ENCODE measurements around the gene LMTK2. TPM values are rescaled to one million over a fixed set of nuclear protein-coding genes. Genes with fewer than 3 reads are reported as not detected.

The LMTK2 gene
- total RNA-seq, 2 experiments from 2014 or later, result 10.2 TPM

DNA sequence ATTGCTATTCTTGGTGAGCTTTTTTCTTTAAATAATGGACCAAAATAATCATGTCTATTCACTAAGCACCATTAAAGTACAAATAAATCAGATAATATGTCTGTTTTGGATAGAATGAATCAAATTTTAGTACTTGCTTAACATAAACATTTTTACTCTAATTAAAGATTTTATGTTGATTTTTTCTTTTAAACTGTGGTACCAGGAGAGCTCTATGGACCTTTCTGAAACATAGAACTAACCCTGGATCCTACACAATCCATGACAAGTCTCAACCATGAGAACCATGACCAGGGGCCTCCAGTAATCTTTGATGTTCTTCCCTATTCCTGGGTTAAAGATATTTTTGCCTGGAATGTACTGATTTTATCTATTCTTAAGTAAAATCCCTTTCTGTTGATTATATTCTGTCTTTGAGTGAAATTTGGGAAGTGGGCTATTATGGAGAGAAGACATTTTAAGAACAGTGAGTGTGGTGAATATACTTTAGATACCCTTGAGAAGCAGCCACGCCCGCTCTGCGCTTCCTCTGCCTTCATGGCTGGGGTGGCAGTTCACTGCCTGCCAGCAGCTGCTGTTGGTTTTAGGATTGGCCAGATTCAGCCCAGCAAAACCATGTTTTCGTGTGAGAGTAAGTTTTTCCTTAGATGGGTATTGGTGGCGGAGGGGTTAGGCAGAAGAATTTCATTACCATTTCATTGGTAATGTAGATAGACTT lies 62.4 kb downstream of the LMTK2 start:
- H3K36me3 Mint-ChIP-seq (ENCODE audit: low read depth), result no peaks in the 10 kb centered on the region
- no peaks in the 10 kb centered on the region for H3K9me3 Mint-ChIP-seq (ENCODE audit: insufficient read depth)

DNA sequence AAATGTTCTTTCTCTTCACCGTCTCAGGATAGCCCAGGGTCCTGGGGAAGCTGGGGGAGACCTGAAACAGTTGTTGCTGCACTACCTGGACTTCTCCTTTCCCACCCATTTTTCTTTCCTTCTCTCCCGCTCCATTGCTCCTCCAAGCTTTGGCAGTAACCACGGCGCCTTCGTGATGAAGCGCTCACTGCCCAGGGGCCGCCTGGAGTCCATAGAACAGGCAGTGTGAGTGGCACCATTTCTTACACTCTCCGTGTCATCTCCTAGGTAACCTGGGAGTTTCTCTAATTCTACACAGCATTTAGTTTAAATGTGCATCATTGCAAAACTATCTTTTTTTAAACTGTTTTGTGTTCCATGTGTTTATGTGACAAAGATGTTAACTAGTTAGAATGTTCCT lies 64.3 kb downstream of the LMTK2 start:
- ChIA-PET CTCF (interaction anchor here (1.1 to 9.4 kb wide), 2 partner anchors 150 kb away, joined by 3 to 162 read pairs; no protein-coding TSS in a partner anchor), POLR2A (no interaction called here)
- ATAC-seq (no peak), DNase-seq (no peak)
- no peak overlapping the region for H3K4me3 Mint-ChIP-seq
- no peaks in the 10 kb centered on the region for H3K27me3 Mint-ChIP-seq (ENCODE audit: low read depth)
- peaks cover 6% of the 10 kb centered on the region for H3K4me1 Mint-ChIP-seq (ENCODE audit: low read depth)
- H3K36me3 Mint-ChIP-seq (ENCODE audit: low read depth), result no peaks in the 10 kb centered on the region
- H3K27ac Mint-ChIP-seq, result no peak overlapping the region
- H3K9me3 Mint-ChIP-seq (ENCODE audit: insufficient read depth), result no peaks in the 10 kb centered on the region

More for the DNA sequence above, 62.4 kb downstream of the LMTK2 start:
- ATAC-seq, result no peak
- Mint-ChIP-seq H3K27ac (no peak overlapping the region), H3K4me3 (no peak overlapping the region), H3K4me1 (ENCODE audit: low read depth) (peaks cover 6% of the 10 kb centered on the region), H3K27me3 (ENCODE audit: low read depth) (no peaks in the 10 kb centered on the region)
- ChIA-PET CTCF (interaction anchor here (0.7 to 9.4 kb wide), 29 partner anchors 8 to 296 kb away, joined by 3 to 162 read pairs (median 4); partner anchors contain the start of gene LMTK2), POLR2A (no interaction called here)
- DNase-seq, result no peak

DNA sequence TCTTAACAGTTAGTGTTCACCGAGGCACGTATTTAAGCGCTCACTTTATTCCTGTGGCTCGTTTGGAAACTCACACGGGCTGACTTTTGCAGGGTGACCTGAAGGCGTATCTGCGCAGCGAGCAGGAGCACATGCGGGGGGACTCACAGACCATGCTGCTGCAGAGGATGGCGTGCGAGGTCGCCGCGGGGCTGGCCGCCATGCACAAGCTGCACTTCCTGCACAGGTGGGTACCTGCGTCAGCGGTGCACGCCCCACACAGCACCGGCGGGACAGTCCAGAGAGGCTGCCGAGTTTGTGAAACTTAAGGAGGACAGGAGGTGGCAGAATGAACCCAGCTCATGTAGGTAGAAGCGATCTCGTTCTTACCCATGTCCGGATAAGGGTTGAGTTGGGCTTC lies 64.8 kb downstream of the LMTK2 start:
- POLR2A ChIA-PET, result no interaction called here
- peaks cover 6% of the 10 kb centered on the region for H3K4me1 Mint-ChIP-seq (ENCODE audit: low read depth)
- no peak for ATAC-seq
- no peaks in the 10 kb centered on the region for H3K9me3 Mint-ChIP-seq (ENCODE audit: insufficient read depth)
- H3K27me3 Mint-ChIP-seq (ENCODE audit: low read depth), result no peaks in the 10 kb centered on the region
- no peaks in the 10 kb centered on the region for H3K36me3 Mint-ChIP-seq (ENCODE audit: low read depth)
- H3K4me3 Mint-ChIP-seq, result no peak overlapping the region
- DNase-seq, result no peak
- CTCF ChIA-PET, result interaction anchor here (1.1 kb wide), 1 partner anchor 150 kb away, joined by 3 read pairs; no protein-coding TSS in a partner anchor
- no peak overlapping the region for H3K27ac Mint-ChIP-seq

DNA sequence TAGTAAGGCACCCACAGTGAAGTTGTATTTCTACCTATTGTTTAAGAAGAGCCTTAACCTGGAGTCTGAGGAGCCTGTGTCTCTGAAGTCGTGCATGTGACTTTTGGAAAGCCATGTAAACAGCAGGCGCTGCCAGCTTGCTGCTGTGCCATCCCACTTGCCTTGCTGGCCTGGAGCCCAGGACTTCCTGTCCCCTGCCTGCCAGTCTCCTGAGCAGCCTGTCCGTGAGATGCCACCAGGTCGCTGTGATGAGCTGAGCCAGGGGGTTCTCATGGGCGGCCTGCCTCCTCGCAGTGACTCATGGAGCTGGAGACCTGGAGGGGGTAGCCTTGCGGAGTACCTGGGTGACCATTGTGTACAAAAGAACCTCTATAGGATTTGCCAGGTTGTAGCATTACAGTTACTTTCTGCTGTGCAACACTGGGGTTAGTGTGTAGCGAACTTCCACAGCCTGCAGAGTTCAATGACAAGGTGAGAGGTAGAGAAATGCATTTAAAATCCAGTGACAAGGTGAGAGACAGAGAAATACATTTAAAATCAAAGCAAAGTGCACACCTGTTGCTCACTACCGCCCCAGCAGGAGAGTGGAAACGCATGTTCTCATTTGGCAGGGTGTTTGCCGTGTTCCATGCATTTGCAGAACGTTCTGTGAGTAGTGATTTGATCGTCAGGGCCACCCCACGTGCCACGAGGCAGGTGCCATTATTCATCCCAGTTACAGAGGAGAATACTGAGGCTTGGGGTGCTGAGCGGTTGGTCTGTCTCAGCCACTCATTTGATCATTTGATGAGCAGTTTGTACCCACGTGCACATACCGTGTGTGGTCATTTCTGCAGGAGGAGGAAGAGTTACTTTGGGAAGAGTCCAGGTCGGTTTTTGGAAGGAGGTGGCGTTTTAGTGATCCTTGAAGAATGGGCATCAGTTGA lies 67.9 kb downstream of the LMTK2 start:
- POLR2A ChIA-PET, result no interaction called here
- no peaks in the 10 kb centered on the region for H3K36me3 Mint-ChIP-seq (ENCODE audit: low read depth)
- DNase-seq (no peak), ATAC-seq (no peak)
- H3K4me3 Mint-ChIP-seq, result no peak overlapping the region
- no peaks in the 10 kb centered on the region for H3K4me1 Mint-ChIP-seq (ENCODE audit: low read depth)
- CTCF ChIA-PET, result interaction anchor here (1.0 to 1.3 kb wide), 2 partner anchors 10 to 161 kb away, joined by 3 to 4 read pairs; no protein-coding TSS in a partner anchor
- no peaks in the 10 kb centered on the region for H3K9me3 Mint-ChIP-seq (ENCODE audit: insufficient read depth)
- H3K27ac Mint-ChIP-seq, result no peak overlapping the region
- no peaks in the 10 kb centered on the region for H3K27me3 Mint-ChIP-seq (ENCODE audit: low read depth)

DNA sequence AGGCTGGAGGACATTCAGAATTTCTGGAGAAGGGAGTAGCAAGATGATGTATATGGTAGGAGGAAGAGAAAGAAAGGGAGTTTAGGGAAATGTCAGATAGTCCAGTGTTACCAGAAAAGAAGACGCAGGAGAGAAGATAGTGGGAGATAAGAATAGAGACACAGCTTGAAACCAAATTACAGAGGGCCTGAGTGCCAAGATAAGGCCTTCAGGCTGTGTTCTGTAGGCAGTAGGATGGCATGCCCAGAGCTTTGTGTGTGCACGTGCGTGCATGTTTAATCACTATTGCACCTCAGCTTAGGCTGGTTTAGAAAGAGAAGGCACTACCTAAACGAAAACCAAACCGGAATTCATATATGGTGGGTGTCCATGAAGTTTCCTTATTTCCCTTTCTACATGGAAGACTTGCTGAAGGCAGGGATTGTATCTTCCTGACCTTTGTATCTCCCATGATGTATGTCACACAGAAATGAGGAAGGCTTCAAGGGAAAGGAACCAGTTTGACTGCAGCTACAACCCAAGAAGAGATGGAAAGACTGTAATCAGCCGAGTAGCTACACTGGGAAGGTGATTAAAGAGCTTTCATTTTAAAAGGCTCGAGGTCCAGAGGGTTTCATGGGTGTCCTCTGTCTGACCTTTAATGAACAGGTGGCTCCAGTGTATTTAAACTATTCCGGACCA lies 68.7 kb downstream of the LMTK2 start:
- ATAC-seq (no peak), DNase-seq (no peak)
- CTCF ChIA-PET, result interaction anchor here (1.3 kb wide), 1 partner anchor 162 kb away, joined by 4 read pairs; no protein-coding TSS in a partner anchor
- Mint-ChIP-seq H3K36me3 (ENCODE audit: low read depth) (no peaks in the 10 kb centered on the region), H3K27me3 (ENCODE audit: low read depth) (no peaks in the 10 kb centered on the region), H3K27ac (no peak overlapping the region), H3K4me1 (ENCODE audit: low read depth) (no peaks in the 10 kb centered on the region), H3K4me3 (no peak overlapping the region), H3K9me3 (ENCODE audit: insufficient read depth) (no peaks in the 10 kb centered on the region)
- POLR2A ChIA-PET, result interaction anchor here (0.6 kb wide), 1 partner anchor 334 kb away, joined by 3 read pairs; no protein-coding TSS in a partner anchor

DNA sequence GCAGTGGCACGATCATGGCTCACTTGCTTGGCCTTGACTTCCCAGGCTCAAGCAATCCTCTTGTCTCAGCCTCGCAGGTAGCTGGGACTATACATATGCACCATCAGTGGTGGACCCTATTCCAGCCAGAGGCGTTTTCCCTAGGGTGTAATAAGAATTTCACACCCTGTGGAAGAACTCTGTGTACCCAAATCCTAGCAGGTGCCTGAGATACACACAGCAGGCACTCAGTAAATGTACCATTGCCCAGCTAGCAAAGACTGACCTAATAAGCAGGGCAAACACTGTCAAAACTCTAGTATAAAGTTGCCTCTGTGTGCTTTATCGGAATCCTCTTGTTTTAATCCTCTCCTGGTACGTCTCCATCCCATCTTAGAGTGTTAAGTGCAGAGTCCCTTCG lies 70.9 kb downstream of the LMTK2 start:
- no peaks in the 10 kb centered on the region for H3K9me3 Mint-ChIP-seq (ENCODE audit: insufficient read depth)
- no peak for ATAC-seq
- CTCF ChIA-PET, result interaction anchor here (0.8 to 1.6 kb wide), 2 partner anchors 9 to 11 kb away, joined by 3 to 5 read pairs; no protein-coding TSS in a partner anchor
- no peak overlapping the region for H3K27ac Mint-ChIP-seq
- no peaks in the 10 kb centered on the region for H3K27me3 Mint-ChIP-seq (ENCODE audit: low read depth)
- no peaks in the 10 kb centered on the region for H3K4me1 Mint-ChIP-seq (ENCODE audit: low read depth)
- no peak for DNase-seq
- POLR2A ChIA-PET, result no interaction called here
- no peaks in the 10 kb centered on the region for H3K36me3 Mint-ChIP-seq (ENCODE audit: low read depth)
- no peak overlapping the region for H3K4me3 Mint-ChIP-seq

DNA sequence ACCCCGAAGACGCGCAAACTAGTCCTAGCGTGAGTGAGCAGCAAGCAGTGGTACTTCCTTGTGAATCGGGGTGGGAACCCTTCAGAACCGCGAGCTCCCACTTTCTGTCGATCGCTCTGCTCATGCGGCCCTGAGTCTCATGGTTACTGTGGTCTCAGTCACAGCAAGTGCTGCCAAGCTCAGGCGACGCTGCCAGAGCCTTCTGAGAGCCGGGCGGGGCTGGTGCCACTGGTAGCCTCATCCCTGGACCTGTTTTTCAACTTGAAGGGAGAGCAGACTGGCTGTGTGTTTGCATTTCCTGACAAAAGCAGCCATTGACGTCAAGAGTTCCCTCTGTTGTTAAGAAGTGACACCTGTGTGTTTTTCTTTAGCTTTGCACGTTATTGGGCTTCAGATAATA lies 71.7 kb downstream of the LMTK2 start:
- Mint-ChIP-seq H3K4me3 (no peak overlapping the region), H3K27ac (no peak overlapping the region), H3K36me3 (ENCODE audit: low read depth) (no peaks in the 10 kb centered on the region), H3K27me3 (ENCODE audit: low read depth) (no peaks in the 10 kb centered on the region), H3K4me1 (ENCODE audit: low read depth) (no peaks in the 10 kb centered on the region), H3K9me3 (ENCODE audit: insufficient read depth) (no peaks in the 10 kb centered on the region)
- ATAC-seq (no peak), DNase-seq (no peak)
- POLR2A ChIA-PET, result no interaction called here
- CTCF ChIA-PET, result interaction anchor here (1.6 kb wide), 1 partner anchor 10 kb away, joined by 5 read pairs; no protein-coding TSS in a partner anchor

DNA sequence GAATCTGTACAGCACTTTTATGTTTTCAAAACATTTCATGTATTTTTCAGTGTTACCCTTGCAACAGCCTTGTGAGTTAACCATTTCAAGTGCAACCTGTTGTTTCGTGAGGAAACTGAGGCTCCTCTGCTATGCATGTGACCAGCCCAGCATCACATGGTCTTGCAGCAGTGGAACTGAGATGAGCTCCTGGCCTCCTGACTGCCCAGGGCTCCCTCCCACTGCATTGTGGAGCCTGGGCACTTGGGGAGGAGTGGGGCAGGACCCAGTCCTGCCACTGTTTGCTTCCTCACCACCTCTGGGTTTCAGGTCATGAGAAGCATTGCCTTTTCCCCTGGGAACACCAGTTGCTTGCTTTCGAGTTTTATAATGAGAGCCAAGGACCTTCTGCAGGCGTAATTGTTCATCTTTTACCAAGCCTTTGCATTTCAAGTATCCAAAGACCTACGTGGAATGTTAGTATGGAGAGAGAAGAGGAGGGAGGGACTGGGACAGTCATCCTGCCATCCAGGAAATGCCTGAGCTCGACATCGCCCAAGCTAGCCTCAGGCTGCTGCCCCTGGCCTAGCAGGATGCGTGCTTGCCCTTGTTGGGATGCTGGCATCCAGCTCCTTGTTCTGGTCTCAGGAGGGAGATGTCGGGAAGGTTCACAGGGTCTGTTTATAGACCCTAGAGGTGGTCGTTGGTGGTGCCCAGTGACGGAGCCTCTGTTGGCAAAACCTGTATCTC lies 72.3 kb downstream of the LMTK2 start:
- H3K36me3 Mint-ChIP-seq (ENCODE audit: low read depth), result no peaks in the 10 kb centered on the region
- ATAC-seq (no peak), DNase-seq (no peak)
- no peaks in the 10 kb centered on the region for H3K4me1 Mint-ChIP-seq (ENCODE audit: low read depth)
- ChIA-PET POLR2A (no interaction called here), CTCF (interaction anchor here (1.1 to 1.7 kb wide), 3 partner anchors 10 to 72 kb away, joined by 3 to 5 read pairs (median 4); no protein-coding TSS in a partner anchor)
- H3K27ac Mint-ChIP-seq, result no peak overlapping the region
- no peaks in the 10 kb centered on the region for H3K9me3 Mint-ChIP-seq (ENCODE audit: insufficient read depth)
- no peaks in the 10 kb centered on the region for H3K27me3 Mint-ChIP-seq (ENCODE audit: low read depth)
- H3K4me3 Mint-ChIP-seq, result no peak overlapping the region

DNA sequence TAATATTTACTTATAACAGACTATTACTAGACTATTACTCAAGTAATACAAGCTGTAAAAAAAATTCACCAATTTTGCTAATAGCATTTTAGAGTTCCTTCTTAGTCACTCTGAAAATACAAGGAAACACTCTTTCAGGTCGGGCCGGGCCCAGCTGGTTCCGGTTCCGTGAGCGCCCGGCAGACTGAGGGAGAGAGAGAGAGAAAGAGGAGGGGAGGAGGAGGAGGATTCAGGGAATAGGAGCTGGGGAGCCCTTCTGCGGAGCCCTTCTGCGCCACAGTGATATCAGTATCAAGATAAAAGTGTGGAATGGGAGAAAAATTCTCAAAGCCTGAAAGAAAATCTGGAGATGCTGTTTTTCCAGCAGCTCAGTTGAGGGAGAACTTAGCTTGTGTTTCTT lies 74.1 kb downstream of the LMTK2 start:
- Mint-ChIP-seq H3K4me1 (ENCODE audit: low read depth) (no peaks in the 10 kb centered on the region), H3K27ac (no peak overlapping the region)
- CTCF ChIA-PET, result interaction anchor here (0.8 to 1.7 kb wide), 2 partner anchors 12 to 49 kb away, joined by 3 to 11 read pairs; no protein-coding TSS in a partner anchor

DNA sequence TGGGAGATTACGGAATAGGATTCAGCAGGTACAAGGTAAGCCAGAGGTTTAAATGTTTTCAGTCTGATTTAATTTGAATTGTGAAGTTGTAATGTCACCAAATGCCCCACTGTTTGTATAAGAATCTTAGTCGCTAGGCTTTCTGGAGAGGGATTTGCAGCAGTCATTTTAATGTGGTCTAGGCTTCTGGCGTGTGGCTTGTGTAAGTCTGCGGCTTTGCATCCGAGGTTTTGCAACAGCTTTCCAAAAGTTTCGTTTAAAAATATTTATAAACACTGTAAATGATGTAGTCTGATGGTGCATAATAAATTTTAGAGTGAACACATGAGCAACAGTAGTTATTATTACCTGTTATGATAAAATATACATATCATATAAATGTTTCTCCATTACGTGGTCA lies 78.4 kb downstream of the LMTK2 start:
- DNase-seq (no peak), ATAC-seq (no peak)
- POLR2A ChIA-PET, result no interaction called here
- Mint-ChIP-seq H3K9me3 (ENCODE audit: insufficient read depth) (no peaks in the 10 kb centered on the region), H3K27me3 (ENCODE audit: low read depth) (no peaks in the 10 kb centered on the region), H3K4me1 (ENCODE audit: low read depth) (peaks cover 9% of the 10 kb centered on the region), H3K27ac (no peak overlapping the region), H3K36me3 (ENCODE audit: low read depth) (peaks cover 13% of the 10 kb centered on the region), H3K4me3 (no peak overlapping the region)
- CTCF ChIA-PET, result interaction anchor here (0.6 kb wide), 1 partner anchor 23 kb away, joined by 3 read pairs; no protein-coding TSS in a partner anchor

More for the DNA sequence above, 74.1 kb downstream of the LMTK2 start:
- ATAC-seq (no peak), DNase-seq (no peak)
- H3K4me3 Mint-ChIP-seq, result no peak overlapping the region
- no peaks in the 10 kb centered on the region for H3K27me3 Mint-ChIP-seq (ENCODE audit: low read depth)
- no peaks in the 10 kb centered on the region for H3K9me3 Mint-ChIP-seq (ENCODE audit: insufficient read depth)
- no peaks in the 10 kb centered on the region for H3K36me3 Mint-ChIP-seq (ENCODE audit: low read depth)
- POLR2A ChIA-PET, result interaction anchor here (0.7 kb wide), 1 partner anchor 200 kb away, joined by 3 read pairs; no protein-coding TSS in a partner anchor
